Mucosa of descending colon (tissue), 3 donors: ENCODE measurements around the gene TADA2B. TPM values are rescaled to one million over a fixed set of nuclear protein-coding genes. Genes with fewer than 3 reads are reported as not detected.
"Not testable (repeated sequence)": the region's sequence is repeated elsewhere in the genome, so short reads cannot be mapped to it uniquely, and the experiment has no call there.

Source experiments
- ATAC-seq: fragments of 200-7000 bp; cut with Tn5 transposase; one replicate; pipeline ENCODE4 v1.9.1; 2020; ENCODE audit warnings: mild to moderate bottlenecking, moderate library complexity
- DNase-seq, 3 donors: peaks; one replicate each; pipeline ENCODE4 v3.0.0-alpha.2; 2020
- H3K36me3 ChIP-seq: fragments of 200-600 bp; one replicate; pipeline ENCODE4 v1.8.0; 2021; ENCODE audit warnings: low read depth, mild to moderate bottlenecking
- H3K4me1 ChIP-seq: fragments of 200-600 bp; one replicate; pipeline ENCODE4 v1.8.0; 2021; ENCODE audit warnings: low read depth, mild to moderate bottlenecking
- H3K4me3 ChIP-seq: fragments of 200-600 bp; one replicate; pipeline ENCODE4 v1.8.0; 2021; ENCODE audit warnings: mild to moderate bottlenecking
- H3K9me3 ChIP-seq: fragments of 200-600 bp; one replicate; pipeline ENCODE4 v1.8.0; 2021; ENCODE audit warnings: mild to moderate bottlenecking
- CTCF ChIP-seq: fragments of 200-600 bp; IDR thresholded peaks from one replicate; pipeline ENCODE4 v1.8.0; 2022; ENCODE audit warnings: antibody characterized with exemption, mild to moderate bottlenecking
- intact Hi-C, 2 donors: fragments of 100-400 bp; cut with DNase I in 1 of 2; cut with micrococcal nuclease in 1 of 2; formaldehyde crosslinking; loops; one replicate each; pipeline versions ENCODE4 v1.11.0 to v1.11.1; 2022; cut with DNase I, micrococcal nuclease
- total RNA-seq, 3 donors: library from RNA; stranded (reverse); fragmentation: NEBNext Ultra II Directional in 2 of 3; extraction: Animal tissue kit (Norgen Biotek cat#: 25700) in 2 of 3; gene quantifications; one replicate each; pipeline versions ENCODE4 v1.2.1 to v1.2.4, GENCODE V29; 2021 to 2023
- donor health status: DM: no; HTN: no; CAD: no; lungs with moderate emphysema.
- donor health status: DM: no; HTN: no; CAD: no.
- donor health status: DM: no; HTN: yes; CAD: no.

Gene TADA2B
- total RNA-seq, 3 donors from 2014 or later, result 22.2 to 32.7 (median 27.6) TPM

GRCh38 chr4:7095611-7096155, 52.5 kb downstream of the TADA2B start:
- ATAC-seq (no peak), DNase-seq (no peak)
- Histone ChIP-seq H3K36me3 (no peaks in the 10 kb centered on the region), H3K4me1 (no peaks in the 10 kb centered on the region), H3K4me3 (no peak overlapping the region), H3K9me3 (no peaks in the 10 kb centered on the region)
- intact Hi-C loops, result no loop called here
- no peak for TF ChIP-seq CTCF

GRCh38 chr4:7096236-7096635, 53.1 kb downstream of the TADA2B start:
- H3K9me3 ChIP-seq, result no peaks in the 10 kb centered on the region
- intact Hi-C loops, result no loop called here
- H3K4me3 ChIP-seq, result no peak overlapping the region
- H3K36me3 ChIP-seq, result no peaks in the 10 kb centered on the region
- no peak for TF ChIP-seq CTCF
- no peak for ATAC-seq
- H3K4me1 ChIP-seq, result no peaks in the 10 kb centered on the region
- no peak for DNase-seq

GRCh38 chr4:7101692-7102515, 58.7 kb downstream of the TADA2B start:
- Histone ChIP-seq H3K9me3 (no peaks in the 10 kb centered on the region), H3K36me3 (no peaks in the 10 kb centered on the region), H3K4me3 (no peak overlapping the region), H3K4me1 (peaks cover 13% of the 10 kb centered on the region)
- DNase-seq, result peak; percentile 78 to 82 (median 81)
- peak; percentile 82 for TF ChIP-seq CTCF
- intact Hi-C loops, result no loop called here
- peak; percentile 72 for ATAC-seq

GRCh38 chr4:7102516-7102909, 59.3 kb downstream of the TADA2B start:
- ATAC-seq, H3K9me3 ChIP-seq, intact Hi-C loops, H3K36me3 ChIP-seq, DNase-seq, H3K4me3 ChIP-seq: not testable (repeated sequence)
- H3K4me1 ChIP-seq, result peaks cover 13% of the 10 kb centered on the region

- Histone ChIP-seq H3K9me3 (no peaks in the 10 kb centered on the region), H3K4me1 (peaks cover 13% of the 10 kb centered on the region), H3K36me3 (no peaks in the 10 kb centered on the region), H3K4me3 (peak overlapping the region; percentile 28)
- intact Hi-C loops, result no loop called here
- no peak for TF ChIP-seq CTCF
- peak; percentile 93 for ATAC-seq
- DNase-seq, result peak; percentile 94 to 96 (median 95)
These were observed 59.9 kb downstream of the TADA2B start for GRCh38 chr4:7103031-7103606.
